ENCODE results near the gene LRRC70.
"Not testable (repeated sequence)": the region's sequence is repeated elsewhere in the genome, so short reads cannot be mapped to it uniquely, and the experiment has no call there.

Gene LRRC70

GRCh38 chr5:62608529-62609511, 30.2 kb downstream of the LRRC70 start:
- DNase-seq: no peak

GRCh38 chr5:62614355-62614754, 35.7 kb downstream of the LRRC70 start:
- no peak for DNase-seq

GRCh38 chr5:62616615-62617277, 38.1 kb downstream of the LRRC70 start:
- no peak for DNase-seq

- DNase-seq: no peak
Measured at GRCh38 chr5:62617943-62618342, 39.3 kb downstream of the LRRC70 start.

GRCh38 chr5:62620761-62621160, 42.1 kb downstream of the LRRC70 start:
- DNase-seq: no peak

GRCh38 chr5:62621280-62621679, 42.7 kb downstream of the LRRC70 start:
- no peak for DNase-seq

GRCh38 chr5:62623271-62623670, 44.7 kb downstream of the LRRC70 start:
- no peak for DNase-seq

- DNase-seq: not testable (repeated sequence)
Measured at GRCh38 chr5:62624436-62624835, 45.8 kb downstream of the LRRC70 start.

- DNase-seq: no peak
Measured at GRCh38 chr5:62626534-62626933, 47.9 kb downstream of the LRRC70 start.

GRCh38 chr5:62627121-62627520, 48.5 kb downstream of the LRRC70 start:
- no peak for DNase-seq

GRCh38 chr5:62627901-62628300, 49.3 kb downstream of the LRRC70 start:
- no peak for DNase-seq

All from SIG-M5 (cell line).